ENCODE measurements around the gene ARSB. TPM values are rescaled to one million over a fixed set of nuclear protein-coding genes. Genes with fewer than 3 reads are reported as not detected.

ARSB gene
- total RNA-seq, 2 experiments from 2014 or later: 9.2 TPM

- H3K36me3 ChIP-seq (ENCODE audit: insufficient read depth, low read length): no peaks in the 10 kb centered on the region
- no peaks in the 10 kb centered on the region for H3K9me3 ChIP-seq (ENCODE audit: low read length)
- no peak overlapping the region for H3K4me3 ChIP-seq (ENCODE audit: low read depth, low read length, poor library complexity, severe bottlenecking)
- no TSS peak for BruUV-seq (replicated peaks)
- intact Hi-C loops (cut with micrococcal nuclease; ENCODE audit: unreplicated experiment): no loop called here
- H4K20me1 ChIP-seq (ENCODE audit: insufficient read depth, low read length): no peaks in the 10 kb centered on the region
- H3K4me2 ChIP-seq (ENCODE audit: low read length): no peak overlapping the region
- no peak for TF ChIP-seq EZH2phosphoT487 (IDR thresholded peaks at IDR 0.05; ENCODE audit: borderline replicate concordance, low read depth, low read length)
- TF ChIP-seq CTCF (conservative IDR thresholded peaks at IDR 0.05; ENCODE audit: low read length): no peak
- DNase-seq (ENCODE audit: low spot score): no peak
- ChIA-PET CTCF (ENCODE audit: unreplicated experiment) (no interaction called here), POLR2A (interaction anchor here (0.5 to 1.5 kb wide), 4 partner anchors 14 to 591 kb away, joined by 3 to 6 read pairs (median 4); no protein-coding TSS in a partner anchor)
- H3K9me2 ChIP-seq (ENCODE audit: insufficient read depth, low read length): no peaks in the 10 kb centered on the region
- no peak overlapping the region for H2AFZ ChIP-seq (ENCODE audit: low read length)
- no peak overlapping the region for H3K27ac ChIP-seq (ENCODE audit: low read depth, low read length, poor library complexity, severe bottlenecking)
- peaks cover 7% of the 10 kb centered on the region for H3K4me1 ChIP-seq (ENCODE audit: insufficient read depth, low read length, poor library complexity, severe bottlenecking)
- no peaks in the 10 kb centered on the region for H3K79me2 ChIP-seq (ENCODE audit: insufficient read depth, low read depth, low read length)
Observed at GRCh38 chr5:78809444-78809843, 175.7 kb downstream of the ARSB start.

GRCh38 chr5:78808818-78809217, 176.3 kb downstream of the ARSB start:
- CTCF ChIA-PET (ENCODE audit: unreplicated experiment): no interaction called here
- no peaks in the 10 kb centered on the region for H4K20me1 ChIP-seq (ENCODE audit: insufficient read depth, low read length)

More at GRCh38 chr5:78808818-78809217, 176.3 kb downstream of the ARSB start:
- intact Hi-C loops (cut with micrococcal nuclease; ENCODE audit: unreplicated experiment): no loop called here
- no peak overlapping the region for H3K4me2 ChIP-seq (ENCODE audit: low read length)
- no TSS peak for BruUV-seq (replicated peaks)
- H3K27ac ChIP-seq (ENCODE audit: low read depth, low read length, poor library complexity, severe bottlenecking): no peak overlapping the region
- H3K4me1 ChIP-seq (ENCODE audit: insufficient read depth, low read length, poor library complexity, severe bottlenecking): peaks cover 7% of the 10 kb centered on the region
- TF ChIP-seq EZH2phosphoT487 (IDR thresholded peaks at IDR 0.05; ENCODE audit: borderline replicate concordance, low read depth, low read length) (no peak), CTCF (conservative IDR thresholded peaks at IDR 0.05; ENCODE audit: low read length) (no peak)
- no peaks in the 10 kb centered on the region for H3K9me3 ChIP-seq (ENCODE audit: low read length)
- H3K4me3 ChIP-seq (ENCODE audit: low read depth, low read length, poor library complexity, severe bottlenecking): no peak overlapping the region
- no peaks in the 10 kb centered on the region for H3K9me2 ChIP-seq (ENCODE audit: insufficient read depth, low read length)
- no peaks in the 10 kb centered on the region for H3K36me3 ChIP-seq (ENCODE audit: insufficient read depth, low read length)
- H2AFZ ChIP-seq (ENCODE audit: low read length): no peak overlapping the region
- H3K79me2 ChIP-seq (ENCODE audit: insufficient read depth, low read depth, low read length): no peaks in the 10 kb centered on the region
- DNase-seq (ENCODE audit: low spot score): no peak
- POLR2A ChIA-PET: interaction anchor here (0.9 to 1.5 kb wide), 3 partner anchors 15 to 118 kb away, joined by 3 to 6 read pairs (median 6); no protein-coding TSS in a partner anchor

Data from OCI-LY7 (cell line).